Left cardiac atrium (tissue), 4 donors: Measurements from ENCODE around the gene IL31. TPM values are rescaled to one million over a fixed set of nuclear protein-coding genes. Genes with fewer than 3 reads are reported as not detected.
"Not testable (repeated sequence)": the region's sequence is repeated elsewhere in the genome, so short reads cannot be mapped to it uniquely, and the experiment has no call there.

Source experiments
- ATAC-seq, 2 donors: fragments of 200-7000 bp; cut with Tn5 transposase; one replicate each; pipeline ENCODE4 v1.9.1; 2020; ENCODE audit warnings: mild to moderate bottlenecking in 2 of 2, moderate library complexity in 2 of 2
- DNase-seq: peaks from one replicate; pipeline ENCODE4 v3.0.0-alpha.2; 2020
- intact Hi-C, 2 donors: fragments of 100-400 bp; cut with DNase I; formaldehyde crosslinking; loops; one replicate each; pipeline versions ENCODE4 v1.14.1 to v1.15.1; 2022 to 2023
- long read RNA-seq: library from polyadenylated mRNA; unstranded; transcript quantifications from one replicate; pipeline ENCODE4 v2.0.0, GENCODE V29; 2021
- total RNA-seq, 2 donors: library from RNA; stranded (reverse); fragmentation: NEBNext Ultra II Directional; extraction: Animal tissue kit (Norgen Biotek cat#: 25700); gene quantifications; one replicate each; pipeline ENCODE4 v1.2.1, GENCODE V29; 2021
- donor health status: DM: no; HTN: yes; CAD: no.
- donor health status: DM: no; HTN: yes; CAD: no; lungs with severe emphysema.
- donor health status: DM: yes; HTN: yes; CAD: no.
- donor health status: Dilated cardiomyopathy.

IL31 gene
- not detected for total RNA-seq
- long read RNA-seq = 0 reads

DNA sequence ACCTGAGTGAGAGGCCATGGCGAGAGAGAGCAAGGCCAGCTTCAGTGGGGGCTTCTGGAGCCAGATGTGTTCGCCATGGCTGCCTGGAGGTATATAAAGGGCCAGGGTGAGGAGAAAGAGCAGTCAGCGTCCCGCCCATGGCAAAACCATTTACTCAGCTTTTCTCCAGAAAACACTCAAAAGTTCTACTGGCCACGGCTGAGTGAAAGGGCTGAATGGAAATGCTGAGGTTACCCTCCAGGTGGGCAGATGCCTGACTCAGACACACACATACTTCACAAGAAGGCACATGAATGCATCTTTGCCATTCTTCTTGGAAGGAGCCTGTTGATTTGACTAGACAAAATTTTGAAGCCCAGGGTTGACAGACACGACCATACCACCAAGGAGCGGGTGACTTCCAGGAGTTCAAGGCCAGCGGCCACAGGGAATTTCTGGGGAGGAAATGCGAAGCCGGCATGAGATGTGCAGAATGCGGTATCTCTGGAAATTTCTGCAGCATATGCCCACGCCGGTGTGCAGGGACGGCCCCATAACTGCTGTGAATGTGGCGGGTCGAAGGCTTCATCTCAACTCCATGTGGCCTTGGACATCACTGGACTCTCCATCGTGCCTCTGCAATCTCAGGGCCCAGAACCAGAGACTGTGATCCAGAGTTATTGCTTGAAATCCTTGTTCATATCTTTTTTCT is at the start of gene IL31:
Gene IL31 (minus strand): TSS at position 67 of the 691 bp plus-strand sequence. CDS start 49 bp downstream, at position 18.
- ATAC-seq (no peak), DNase-seq (no peak)
- intact Hi-C loops = no loop called here

DNA sequence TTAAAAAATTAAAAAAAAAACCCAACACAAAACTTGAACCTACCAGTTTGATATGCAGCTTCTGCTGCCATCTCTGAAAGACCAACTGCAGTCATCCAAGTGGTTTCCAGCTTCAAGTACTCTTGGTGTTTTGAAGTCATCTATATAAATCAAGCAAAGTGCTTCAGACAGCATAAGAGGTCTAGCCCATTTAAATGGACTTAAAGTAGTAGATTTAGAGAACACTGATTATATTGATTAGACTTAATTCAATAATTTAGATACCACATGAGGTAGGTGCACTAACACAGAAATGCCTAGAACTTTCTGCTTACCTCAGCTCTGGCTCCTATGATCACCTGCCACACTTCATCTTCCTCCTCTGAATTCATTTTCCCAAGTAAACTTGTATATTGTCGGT is 42.4 kb upstream of the IL31 start:
- DNase-seq = no peak
- intact Hi-C loops = no loop called here
- no peak for ATAC-seq

DNA sequence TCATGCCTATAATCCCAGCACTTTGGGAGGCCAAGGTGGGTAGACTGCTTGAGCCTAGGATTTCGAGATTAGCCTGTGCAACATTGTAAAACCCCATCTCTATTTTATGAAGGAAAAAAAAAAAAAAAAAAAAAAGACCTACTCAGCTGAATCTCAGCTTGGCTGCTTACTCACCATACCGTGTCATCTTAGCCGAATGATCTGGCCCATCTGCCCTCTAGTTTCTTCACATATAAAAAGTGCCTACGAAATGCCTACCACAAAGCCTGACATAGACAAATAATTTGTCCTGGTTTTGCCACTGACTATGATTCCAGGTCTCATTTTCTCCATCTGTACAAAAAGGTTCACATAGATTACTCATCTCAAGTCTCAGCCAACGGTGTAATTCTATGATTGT is 41.8 kb upstream of the IL31 start:
- ATAC-seq (no peak), DNase-seq (no peak)
- intact Hi-C loops = no loop called here

DNA sequence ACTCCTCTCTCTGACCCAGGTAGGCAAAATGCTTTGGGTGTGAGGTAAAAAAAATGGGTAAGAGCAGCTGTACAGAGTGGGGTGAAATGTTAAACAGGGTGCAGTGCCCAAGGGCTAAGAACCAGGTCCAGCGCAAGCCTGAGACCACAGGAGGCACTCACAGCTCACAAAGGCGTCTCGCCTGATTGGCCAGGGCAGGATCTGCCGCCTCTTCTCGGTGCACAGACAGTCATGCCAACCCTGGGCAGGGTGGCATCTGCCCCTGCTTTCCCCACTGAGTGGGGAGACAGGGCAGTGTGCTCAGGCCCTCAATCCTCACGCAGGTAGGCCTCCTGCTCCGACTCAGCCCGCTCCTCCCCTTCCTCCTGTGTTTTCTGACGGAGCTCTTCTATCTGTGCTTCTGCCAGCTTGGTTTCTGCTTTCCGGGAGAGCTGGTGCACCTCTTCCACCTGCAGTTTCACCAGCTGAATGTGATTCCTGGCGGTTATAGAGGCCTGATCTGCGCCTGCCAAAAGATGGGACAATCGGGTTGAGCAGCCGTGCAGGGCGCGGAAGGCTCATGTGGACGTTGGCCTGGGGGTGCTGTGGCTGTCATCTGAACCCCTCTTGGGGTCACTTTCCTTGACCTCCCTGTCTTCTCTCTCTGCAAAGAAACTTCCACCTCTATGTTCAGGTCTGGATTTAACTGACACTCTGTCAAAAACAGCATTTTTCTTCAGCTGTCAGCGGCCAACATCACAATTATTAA is 34.2 kb upstream of the IL31 start:
- DNase-seq = no peak
- ATAC-seq = no peak
- intact Hi-C loops = no loop called here

DNA sequence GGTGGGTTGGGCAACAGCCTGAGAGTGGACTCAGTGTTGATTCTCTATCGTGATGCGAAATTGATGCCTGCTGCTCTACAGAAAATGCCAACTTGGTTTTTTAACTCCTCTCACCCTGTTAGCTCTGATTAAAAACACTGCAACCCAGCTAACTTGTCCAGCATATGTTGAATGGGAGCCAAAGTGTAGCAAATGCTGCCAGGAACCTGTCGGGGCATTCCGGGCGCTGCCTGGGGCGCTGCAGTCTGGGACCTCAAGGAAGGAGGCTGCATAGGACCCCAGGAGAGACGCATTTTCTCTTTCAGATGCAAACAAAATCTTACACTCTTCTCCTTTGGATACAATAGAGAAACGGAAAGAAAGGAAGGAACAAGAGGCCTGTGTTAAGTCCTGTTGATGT is 33.4 kb upstream of the IL31 start:
- ATAC-seq = no peak

DNA sequence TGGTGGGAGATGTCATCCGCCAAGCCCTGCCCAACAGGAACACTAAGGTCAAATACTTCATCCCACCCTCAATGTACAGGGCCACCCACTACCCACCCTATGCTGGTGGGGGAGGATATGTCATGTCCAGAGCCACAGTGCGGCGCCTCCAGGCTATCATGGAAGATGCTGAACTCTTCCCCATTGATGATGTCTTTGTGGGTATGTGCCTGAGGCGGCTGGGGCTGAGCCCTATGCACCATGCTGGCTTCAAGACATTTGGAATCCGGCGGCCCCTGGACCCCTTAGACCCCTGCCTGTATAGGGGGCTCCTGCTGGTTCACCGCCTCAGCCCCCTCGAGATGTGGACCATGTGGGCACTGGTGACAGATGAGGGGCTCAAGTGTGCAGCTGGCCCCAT is 33.0 kb upstream of the IL31 start:
- intact Hi-C loops = no loop called here
- no peak for DNase-seq

More for the DNA sequence above, 33.4 kb upstream of the IL31 start:
- DNase-seq = no peak
- intact Hi-C loops = no loop called here

DNA sequence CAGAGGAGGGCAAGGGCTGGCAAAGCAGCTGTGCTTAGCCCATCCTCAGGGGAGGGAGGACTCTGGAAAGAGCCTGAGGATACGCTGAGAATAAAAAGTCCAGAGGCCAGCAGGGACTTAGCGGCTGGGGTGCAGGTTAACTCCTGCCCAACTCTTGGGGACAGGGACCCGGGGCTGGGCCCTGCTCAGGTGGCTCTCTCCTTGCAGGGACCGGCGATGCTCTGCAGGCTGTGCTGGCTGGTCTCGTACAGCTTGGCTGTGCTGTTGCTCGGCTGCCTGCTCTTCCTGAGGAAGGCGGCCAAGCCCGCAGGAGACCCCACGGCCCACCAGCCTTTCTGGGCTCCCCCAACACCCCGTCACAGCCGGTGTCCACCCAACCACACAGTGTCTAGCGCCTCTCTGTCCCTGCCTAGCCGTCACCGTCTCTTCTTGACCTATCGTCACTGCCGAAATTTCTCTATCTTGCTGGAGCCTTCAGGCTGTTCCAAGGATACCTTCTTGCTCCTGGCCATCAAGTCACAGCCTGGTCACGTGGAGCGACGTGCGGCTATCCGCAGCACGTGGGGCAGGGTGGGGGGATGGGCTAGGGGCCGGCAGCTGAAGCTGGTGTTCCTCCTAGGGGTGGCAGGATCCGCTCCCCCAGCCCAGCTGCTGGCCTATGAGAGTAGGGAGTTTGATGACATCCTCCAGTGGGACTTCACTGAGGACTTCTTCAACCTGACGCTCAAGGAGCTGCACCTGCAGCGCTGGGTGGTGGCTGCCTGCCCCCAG is 32.3 kb upstream of the IL31 start:
- intact Hi-C loops = no loop called here
- DNase-seq = no peak
- ATAC-seq = no peak

More for the DNA sequence above, 33.0 kb upstream of the IL31 start:
- ATAC-seq = no peak

DNA sequence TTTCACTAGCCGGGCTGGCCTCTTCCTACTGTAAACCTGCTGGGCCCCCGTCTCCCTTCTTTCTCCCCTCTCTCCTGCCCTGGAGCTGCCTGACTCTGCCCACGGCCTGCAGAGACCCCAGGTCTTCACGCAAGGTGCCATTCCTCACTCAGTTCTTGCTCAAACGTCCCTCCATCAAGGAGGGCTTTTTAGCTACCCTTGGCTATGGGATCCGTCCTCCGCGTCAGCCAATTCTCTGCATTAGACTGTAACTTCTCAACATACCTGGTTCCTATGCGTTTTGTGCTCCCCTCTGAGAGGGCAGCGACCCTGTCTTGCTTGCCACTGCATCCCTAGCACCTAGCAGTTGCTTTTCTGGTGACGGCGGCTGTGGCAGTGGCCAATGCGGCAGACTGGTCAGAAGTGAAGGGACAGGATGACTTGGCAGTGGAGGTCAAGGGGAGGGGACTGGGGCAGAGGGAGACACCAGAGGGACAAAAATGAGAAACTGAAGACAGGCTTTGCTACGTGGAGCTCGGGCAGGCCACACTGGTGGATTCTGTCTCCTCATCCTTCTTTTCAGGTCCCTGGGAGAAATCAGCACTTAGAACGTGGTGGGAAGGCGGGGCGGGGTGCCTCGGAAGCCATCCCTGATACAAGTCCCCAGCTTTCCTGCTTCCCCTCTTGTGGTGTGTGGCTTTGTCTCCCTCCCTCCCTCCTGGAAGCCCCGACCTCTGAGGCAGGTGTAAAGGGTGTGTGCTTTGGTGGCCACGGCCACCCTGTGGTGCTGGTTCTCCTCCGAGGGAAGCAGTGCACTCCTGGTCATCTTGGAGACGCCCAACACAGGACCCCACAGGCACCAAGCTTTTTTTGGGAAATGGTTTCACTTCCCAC is 31.3 kb upstream of the IL31 start:
- intact Hi-C loops = no loop called here
- DNase-seq = no peak
- ATAC-seq = no peak

DNA sequence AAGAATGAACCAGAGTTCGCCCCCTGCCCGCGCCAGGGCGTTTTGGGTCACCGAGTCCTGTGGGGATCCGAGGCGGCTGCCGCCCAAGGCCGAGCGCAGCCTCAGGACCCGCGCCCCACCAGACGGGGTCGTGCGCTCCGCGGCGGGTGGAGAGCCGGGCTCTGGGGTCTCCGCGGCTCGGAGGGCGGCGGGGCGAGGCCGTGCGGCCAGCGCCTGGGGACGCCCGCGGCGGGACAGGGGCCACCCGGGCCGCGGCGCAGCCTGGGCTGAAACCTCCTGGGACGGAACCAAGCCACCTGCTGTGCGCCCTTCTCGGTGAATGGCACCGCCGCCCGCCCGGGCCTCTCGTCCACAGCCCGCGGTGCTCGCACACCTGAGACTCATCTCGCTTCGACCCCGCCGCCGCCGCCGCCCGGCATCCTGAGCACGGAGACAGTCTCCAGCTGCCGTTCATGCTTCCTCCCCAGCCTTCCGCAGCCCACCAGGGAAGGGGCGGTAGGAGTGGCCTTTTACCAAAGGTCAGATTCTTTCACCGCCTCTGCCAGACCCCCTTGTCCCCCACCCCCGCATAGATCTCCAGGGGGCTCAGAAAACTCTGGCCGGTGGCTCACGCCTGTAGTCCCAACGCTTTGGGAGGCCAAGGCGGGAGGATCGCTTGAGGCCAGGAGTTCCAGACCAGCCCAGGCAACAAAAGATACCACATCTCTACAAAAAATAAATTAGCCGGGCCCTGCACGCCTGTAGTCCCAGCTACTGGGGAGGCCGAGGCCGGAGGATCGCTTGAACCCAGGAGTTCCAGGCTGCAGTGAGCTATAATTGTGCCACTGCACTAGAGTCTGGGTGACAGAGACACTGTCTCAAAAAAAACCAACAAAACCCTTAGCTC is 30.4 kb upstream of the IL31 start:
- intact Hi-C loops = no loop called here
- DNase-seq (no peak), ATAC-seq (peak in 1 of 2 donors; percentile 12)

DNA sequence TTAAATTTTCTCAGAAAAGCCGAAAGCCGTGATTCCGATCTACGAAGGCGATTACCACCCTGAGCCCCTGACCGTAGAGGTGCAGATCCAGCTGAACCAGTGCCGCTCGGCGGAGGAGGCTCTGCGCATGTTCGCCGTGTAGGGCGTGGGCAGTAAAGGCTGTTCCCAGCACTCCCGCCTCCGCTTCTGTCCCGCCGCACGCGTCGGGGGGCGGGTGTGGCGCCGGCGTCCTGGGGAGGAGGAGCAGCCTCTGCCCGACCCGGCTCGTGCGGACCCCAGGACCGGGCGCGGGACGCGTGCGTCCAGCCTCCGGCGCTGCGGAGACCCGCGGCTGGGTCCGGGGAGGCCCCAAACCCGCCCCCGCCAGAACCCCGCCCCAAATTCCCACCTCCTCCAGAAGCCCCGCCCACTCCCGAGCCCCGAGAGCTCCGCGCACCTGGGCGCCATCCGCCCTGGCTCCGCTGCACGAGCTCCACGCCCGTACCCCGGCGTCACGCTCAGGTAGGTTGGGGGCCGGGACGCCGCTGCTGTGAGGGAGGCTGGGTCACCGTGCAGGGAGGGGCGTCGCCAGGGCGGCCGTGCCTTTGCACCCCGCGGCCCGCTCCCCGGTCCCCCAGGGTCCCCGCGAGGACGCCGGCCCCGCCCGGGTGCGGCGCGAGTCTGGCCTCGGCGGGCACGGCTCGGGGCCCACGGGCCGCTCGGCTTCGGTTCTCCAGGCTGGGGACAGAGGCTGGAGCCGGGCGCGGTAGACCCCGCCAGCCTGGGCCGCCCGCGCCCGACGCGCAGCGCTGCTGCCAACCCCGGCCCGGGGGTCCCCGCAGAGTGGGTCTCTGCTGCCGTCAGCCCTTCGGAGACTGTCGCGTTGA is 29.5 kb upstream of the IL31 start, which contains the start of gene B3GNT4:
Gene B3GNT4 (plus strand): TSS at position 409 of the 866 bp plus-strand sequence. CDS start 910 bp downstream, outside the sequence.
- intact Hi-C loops = no loop called here
- ATAC-seq = peak; percentile 73 to 87
- peak; percentile 74 for DNase-seq

DNA sequence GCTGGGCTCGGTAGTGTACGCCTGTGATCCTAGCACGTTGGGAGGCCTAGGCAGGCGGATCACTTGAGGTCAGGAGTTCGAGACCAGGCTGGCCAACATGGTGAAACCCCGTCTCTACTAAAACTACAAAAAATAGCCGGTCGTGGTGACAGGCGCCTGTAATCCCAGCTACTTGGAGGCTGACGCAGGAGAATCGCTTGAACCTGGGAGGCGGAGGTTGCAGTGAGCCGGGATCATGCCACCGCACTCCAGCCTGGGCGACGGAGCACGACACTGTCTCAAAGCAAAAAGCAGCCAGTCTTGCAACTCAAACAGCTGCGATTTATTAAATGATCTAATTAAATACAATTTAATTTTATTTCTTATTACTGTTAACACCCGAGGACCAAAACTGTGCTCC is 28.8 kb upstream of the IL31 start:
- intact Hi-C loops, ATAC-seq, DNase-seq: not testable (repeated sequence)

DNA sequence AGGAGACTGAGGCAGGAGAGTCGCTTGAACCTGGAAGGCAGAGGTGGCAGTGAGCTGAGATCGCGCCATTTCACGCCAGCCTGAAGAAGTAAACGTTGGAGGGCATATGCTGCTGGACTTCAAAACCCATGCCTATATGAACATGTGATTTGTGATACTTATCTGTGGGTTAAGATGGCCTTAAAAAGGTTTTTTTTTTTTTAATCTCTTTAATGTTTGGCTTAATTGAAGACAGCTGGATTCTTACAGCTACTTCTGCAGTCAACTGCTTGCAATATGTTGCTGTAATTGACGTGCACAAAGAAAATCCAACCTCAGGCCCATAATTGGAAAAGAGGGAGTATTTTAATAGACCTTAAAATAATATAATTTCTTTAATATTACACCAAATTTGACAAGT is 28.0 kb upstream of the IL31 start:
- no peak for ATAC-seq
- intact Hi-C loops = no loop called here

DNA sequence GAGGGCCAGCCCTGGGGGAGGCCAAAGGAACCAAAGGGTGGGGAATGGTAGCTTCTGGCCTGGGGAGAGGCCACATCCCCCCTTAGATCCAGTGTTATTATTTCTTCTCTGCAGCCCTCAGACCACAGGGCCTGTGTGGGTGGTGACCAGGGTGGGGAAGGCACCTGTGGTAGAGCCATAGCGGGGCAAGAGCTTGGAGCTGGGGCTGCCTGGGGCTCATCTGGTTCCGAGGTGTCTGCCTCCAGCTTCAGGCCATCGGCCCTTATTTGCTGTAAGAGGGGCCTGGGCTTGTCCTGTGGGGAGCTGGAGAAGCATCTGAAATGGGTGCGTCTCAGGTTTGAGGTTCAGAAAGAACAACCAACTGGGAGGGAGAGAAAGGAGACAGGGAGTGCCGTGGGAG is 27.4 kb upstream of the IL31 start:
- DNase-seq = no peak
- no peak for ATAC-seq
- intact Hi-C loops = no loop called here

More for the DNA sequence above, 28.0 kb upstream of the IL31 start:
- no peak for DNase-seq

DNA sequence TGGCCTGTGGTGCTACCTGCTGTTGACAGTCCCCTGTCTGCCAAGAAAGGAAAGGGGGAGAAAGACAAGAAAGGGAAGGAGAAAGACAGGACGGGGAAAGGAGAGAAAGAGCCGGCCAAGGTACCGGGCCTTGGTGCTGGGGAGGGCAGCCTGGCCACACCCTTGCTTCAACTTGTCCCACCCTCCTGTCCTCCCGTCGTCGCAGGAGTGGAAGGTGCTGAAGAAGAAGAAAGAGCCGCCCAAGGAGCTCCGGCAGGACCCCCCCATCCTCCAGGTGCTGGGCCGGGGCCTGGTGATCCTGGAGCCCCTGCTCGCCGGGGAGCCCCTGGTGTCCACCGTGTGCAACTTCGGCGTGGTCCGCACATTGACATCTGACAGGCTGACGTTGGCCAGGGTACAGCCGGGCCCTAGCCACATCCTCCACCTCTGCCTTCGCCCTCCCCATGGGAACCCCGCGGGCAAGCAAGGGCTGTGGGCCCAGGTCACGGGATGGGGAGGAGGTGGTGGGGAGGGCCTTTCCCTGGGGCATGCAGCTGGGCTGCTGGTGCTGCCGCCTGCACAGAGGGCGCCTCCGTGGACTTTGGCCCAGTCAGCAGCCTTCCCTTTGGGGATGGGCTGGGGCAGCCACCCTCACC is 26.6 kb upstream of the IL31 start:
- DNase-seq = no peak
- intact Hi-C loops = no loop called here
- no peak for ATAC-seq

DNA sequence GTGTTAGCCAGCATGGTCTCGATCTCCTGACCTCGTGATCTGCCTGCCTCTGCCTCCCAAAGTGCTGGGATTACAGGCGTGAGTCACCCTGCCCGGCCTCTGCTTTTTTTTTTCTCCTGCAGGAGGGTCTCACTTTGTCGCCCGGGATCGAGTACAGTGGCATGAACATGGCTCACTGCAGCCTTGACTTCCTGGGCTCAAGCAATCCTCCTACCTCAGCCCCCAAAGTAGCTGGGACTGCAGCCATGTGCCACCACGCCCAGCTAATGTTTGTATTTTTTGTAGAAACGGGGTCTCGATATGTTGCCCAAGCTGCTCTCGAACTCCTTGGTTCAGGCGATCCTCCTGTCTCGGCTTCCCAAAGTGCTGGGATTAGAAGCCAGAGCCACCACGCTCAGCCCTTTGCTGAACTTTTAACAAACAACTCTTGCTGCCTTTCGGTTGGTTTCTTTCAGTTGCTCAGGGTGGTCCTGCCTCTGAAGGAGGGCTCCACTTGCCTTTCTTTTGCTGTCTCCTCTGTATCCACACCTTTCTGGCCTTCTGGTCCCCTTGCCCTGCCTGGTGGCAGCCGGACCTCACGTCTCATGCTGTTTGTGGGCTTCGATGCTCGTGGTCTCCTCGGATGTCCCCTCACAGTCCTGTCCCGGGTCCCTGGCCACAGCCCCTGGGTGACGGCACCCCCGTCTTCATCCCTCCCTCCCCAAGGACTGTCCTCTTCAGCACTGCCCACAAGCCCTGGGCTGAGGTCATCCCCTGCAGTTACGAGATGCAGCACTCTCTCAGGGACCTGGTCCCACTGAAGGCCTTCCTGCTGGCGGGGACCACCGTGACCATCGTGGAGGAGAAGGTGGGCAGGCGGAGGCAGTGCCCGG is 25.7 kb upstream of the IL31 start:
- ATAC-seq = no peak
- no peak for DNase-seq
- intact Hi-C loops = no loop called here

DNA sequence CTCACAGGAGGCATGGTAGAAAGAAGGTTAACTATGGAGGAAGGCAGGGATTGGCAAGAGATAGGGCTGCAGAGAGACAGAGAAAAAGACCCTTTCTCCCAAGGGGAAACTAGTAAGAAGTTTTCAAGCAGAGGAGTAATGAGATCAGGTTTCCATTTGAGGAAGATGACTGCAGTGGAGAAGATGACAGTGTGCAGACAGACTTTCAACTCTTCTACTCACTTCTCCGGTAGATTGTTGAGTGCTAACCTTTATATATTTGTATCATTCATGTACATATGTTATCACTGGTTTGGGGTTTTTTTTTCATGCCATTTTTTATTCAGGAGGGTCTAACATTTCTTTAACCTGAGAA is 23.6 kb upstream of the IL31 start:
- intact Hi-C loops = no loop called here
- no peak for ATAC-seq

More for the DNA sequence above, 23.6 kb upstream of the IL31 start:
- no peak for DNase-seq
